ENCODE measurements around the gene PTPRM.

GRCh38 chr18:7940379-7940778 lies 373.3 kb downstream of the PTPRM start:
- TF ChIP-seq CTCF (IDR thresholded peaks at IDR 0.05; ENCODE audit: low read depth, low read length, poor library complexity, severe bottlenecking) (no peak), EZH2phosphoT487 (IDR thresholded peaks at IDR 0.05; ENCODE audit: borderline replicate concordance, low read length) (no peak)
